ENCODE measurements around the gene NDUFS7.

NDUFS7 gene

GRCh38 chr19:1383312-1384084 lies at the start of gene NDUFS7:
Gene NDUFS7 (plus strand): TSS chr19:1383907. CDS start chr19:1383927, 20 bp downstream.
- DNase-seq = peak; percentile 85 to 97 (median 90)

- DNase-seq = no peak
Measured at GRCh38 chr19:1336079-1336684, 47.5 kb upstream of the NDUFS7 start.

GRCh38 chr19:1340681-1341469 lies 42.8 kb upstream of the NDUFS7 start:
- no peak for DNase-seq

GRCh38 chr19:1343041-1343440 lies 40.7 kb upstream of the NDUFS7 start:
- DNase-seq = no peak

- DNase-seq = no peak
Measured at GRCh38 chr19:1349211-1349610, 34.5 kb upstream of the NDUFS7 start.

GRCh38 chr19:1350867-1351266 lies 32.8 kb upstream of the NDUFS7 start:
- DNase-seq = no peak

- no peak for DNase-seq
Measured at GRCh38 chr19:1351381-1351851, 32.3 kb upstream of the NDUFS7 start.

GRCh38 chr19:1353144-1353543 lies 30.6 kb upstream of the NDUFS7 start:
- no peak for DNase-seq

- DNase-seq = no peak
Measured at GRCh38 chr19:1354970-1355567, 28.6 kb upstream of the NDUFS7 start.

- DNase-seq = no peak
Measured at GRCh38 chr19:1355568-1356507, 27.9 kb upstream of the NDUFS7 start.

- DNase-seq = no peak
Measured at GRCh38 chr19:1356508-1356865, 27.2 kb upstream of the NDUFS7 start.

- DNase-seq = no peak
Measured at GRCh38 chr19:1357531-1358109, 26.1 kb upstream of the NDUFS7 start.

GRCh38 chr19:1360126-1360817 lies 23.4 kb upstream of the NDUFS7 start:
- DNase-seq = no peak

GRCh38 chr19:1360818-1361461 lies 22.8 kb upstream of the NDUFS7 start:
- DNase-seq = no peak

- no peak for DNase-seq
Measured at GRCh38 chr19:1361601-1362386, 21.9 kb upstream of the NDUFS7 start.

GRCh38 chr19:1362387-1363257 lies 21.1 kb upstream of the NDUFS7 start:
- DNase-seq = no peak

- DNase-seq = no peak
Measured at GRCh38 chr19:1363599-1363998, 20.1 kb upstream of the NDUFS7 start.

GRCh38 chr19:1364070-1364704 lies 19.5 kb upstream of the NDUFS7 start:
- no peak for DNase-seq
